ENCODE measurements around the gene CCDC7.

DNA sequence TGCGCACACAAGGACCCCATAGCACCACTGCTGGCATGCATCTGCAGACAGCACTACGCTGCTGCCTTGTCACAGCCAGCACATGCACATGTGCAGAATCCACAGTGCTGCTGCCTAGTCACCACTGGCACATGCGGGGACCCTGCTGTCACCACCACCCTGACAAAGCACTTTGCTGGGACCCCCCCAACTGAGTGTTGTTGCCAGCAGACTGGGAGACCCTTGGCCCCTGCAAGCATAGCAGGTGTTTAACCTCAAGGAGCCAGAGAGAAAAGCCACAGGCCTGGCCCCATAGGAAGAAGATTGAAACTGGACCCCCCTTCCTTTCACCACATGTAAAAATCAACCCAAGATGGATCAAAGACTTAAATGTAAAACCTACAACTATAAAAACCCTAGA, 300.9 kb downstream of the CCDC7 start:
- TF ChIP-seq, protein P1, sequence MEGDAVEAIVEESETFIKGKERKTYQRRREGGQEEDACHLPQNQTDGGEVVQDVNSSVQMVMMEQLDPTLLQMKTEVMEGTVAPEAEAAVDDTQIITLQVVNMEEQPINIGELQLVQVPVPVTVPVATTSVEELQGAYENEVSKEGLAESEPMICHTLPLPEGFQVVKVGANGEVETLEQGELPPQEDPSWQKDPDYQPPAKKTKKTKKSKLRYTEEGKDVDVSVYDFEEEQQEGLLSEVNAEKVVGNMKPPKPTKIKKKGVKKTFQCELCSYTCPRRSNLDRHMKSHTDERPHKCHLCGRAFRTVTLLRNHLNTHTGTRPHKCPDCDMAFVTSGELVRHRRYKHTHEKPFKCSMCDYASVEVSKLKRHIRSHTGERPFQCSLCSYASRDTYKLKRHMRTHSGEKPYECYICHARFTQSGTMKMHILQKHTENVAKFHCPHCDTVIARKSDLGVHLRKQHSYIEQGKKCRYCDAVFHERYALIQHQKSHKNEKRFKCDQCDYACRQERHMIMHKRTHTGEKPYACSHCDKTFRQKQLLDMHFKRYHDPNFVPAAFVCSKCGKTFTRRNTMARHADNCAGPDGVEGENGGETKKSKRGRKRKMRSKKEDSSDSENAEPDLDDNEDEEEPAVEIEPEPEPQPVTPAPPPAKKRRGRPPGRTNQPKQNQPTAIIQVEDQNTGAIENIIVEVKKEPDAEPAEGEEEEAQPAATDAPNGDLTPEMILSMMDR (IDR thresholded peaks at IDR 0.05) = no peak
- TF ChIP-seq POLR2A (IDR thresholded peaks at IDR 0.05; ENCODE audit: low read depth) = no peak
- no peak for TF ChIP-seq EP300 (IDR thresholded peaks at IDR 0.05)

All from esophagus muscularis mucosa (tissue), 4 donors.